Measurements from ENCODE around the gene HIPK2.

HIPK2 gene

DNA sequence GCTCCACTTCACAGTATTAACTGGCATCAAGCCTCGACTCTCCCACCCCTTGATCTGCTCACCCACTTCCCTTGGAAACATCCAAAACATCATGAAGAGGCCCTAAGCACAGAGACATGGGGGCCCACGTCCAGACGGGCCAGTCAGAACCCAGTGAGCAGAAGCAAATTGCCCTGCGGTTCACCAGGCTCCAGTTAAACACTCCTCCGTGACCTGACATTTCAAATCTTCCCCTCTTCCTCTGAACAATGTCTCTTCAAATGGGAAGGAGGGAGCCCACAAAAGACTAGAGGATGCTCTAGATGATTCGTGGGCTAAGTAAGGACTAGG is 209.5 kb downstream of the HIPK2 start:
- no peak for ATAC-seq
- TF ChIP-seq CSDC2 (CRISPR knock-in tag; IDR thresholded peaks at IDR 0.05): no peak
- TF ChIP-seq RARB (CRISPR knock-in tag; IDR thresholded peaks at IDR 0.05): no peak
- no peak for TF ChIP-seq PATZ1 (CRISPR knock-in tag; IDR thresholded peaks at IDR 0.05; ENCODE audit: borderline replicate concordance)
- no peak for TF ChIP-seq CSRNP3 (CRISPR knock-in tag; IDR thresholded peaks at IDR 0.05)
- no peak for TF ChIP-seq BACH2 (CRISPR knock-in tag; IDR thresholded peaks at IDR 0.05; ENCODE audit: borderline replicate concordance)
- TF ChIP-seq ZNF565 (CRISPR knock-in tag; conservative IDR thresholded peaks at IDR 0.05; ENCODE audit: low read depth): no peak
- TF ChIP-seq ARNTL (CRISPR knock-in tag; IDR thresholded peaks at IDR 0.05; ENCODE audit: borderline replicate concordance, low read depth): no peak
- TF ChIP-seq TCF4 (CRISPR knock-in tag; IDR thresholded peaks at IDR 0.05; ENCODE audit: borderline replicate concordance): no peak
- no peak for TF ChIP-seq PPARA (CRISPR knock-in tag; IDR thresholded peaks at IDR 0.05; ENCODE audit: borderline replicate concordance)
- TF ChIP-seq SNAI2 (CRISPR knock-in tag; IDR thresholded peaks at IDR 0.05): no peak
- no peak for TF ChIP-seq ZNF8 (CRISPR knock-in tag; IDR thresholded peaks at IDR 0.05)
- no peak for TF ChIP-seq ZC3H10 (CRISPR knock-in tag; IDR thresholded peaks at IDR 0.05)
- TF ChIP-seq TSHZ2 (CRISPR knock-in tag; IDR thresholded peaks at IDR 0.05): no peak
- TF ChIP-seq ZNF70 (CRISPR knock-in tag; IDR thresholded peaks at IDR 0.05): no peak
- no peak for TF ChIP-seq GLIS3 (CRISPR knock-in tag; IDR thresholded peaks at IDR 0.05)
- TF ChIP-seq ESRRG (CRISPR knock-in tag; IDR thresholded peaks at IDR 0.05): no peak
- no peak for TF ChIP-seq CREB5 (CRISPR knock-in tag; IDR thresholded peaks at IDR 0.05; ENCODE audit: low read depth)
- no peak for TF ChIP-seq OSR1 (CRISPR knock-in tag; IDR thresholded peaks at IDR 0.05)
- no peak for TF ChIP-seq ZFP30 (CRISPR knock-in tag; IDR thresholded peaks at IDR 0.05)
- TF ChIP-seq, protein P1, sequence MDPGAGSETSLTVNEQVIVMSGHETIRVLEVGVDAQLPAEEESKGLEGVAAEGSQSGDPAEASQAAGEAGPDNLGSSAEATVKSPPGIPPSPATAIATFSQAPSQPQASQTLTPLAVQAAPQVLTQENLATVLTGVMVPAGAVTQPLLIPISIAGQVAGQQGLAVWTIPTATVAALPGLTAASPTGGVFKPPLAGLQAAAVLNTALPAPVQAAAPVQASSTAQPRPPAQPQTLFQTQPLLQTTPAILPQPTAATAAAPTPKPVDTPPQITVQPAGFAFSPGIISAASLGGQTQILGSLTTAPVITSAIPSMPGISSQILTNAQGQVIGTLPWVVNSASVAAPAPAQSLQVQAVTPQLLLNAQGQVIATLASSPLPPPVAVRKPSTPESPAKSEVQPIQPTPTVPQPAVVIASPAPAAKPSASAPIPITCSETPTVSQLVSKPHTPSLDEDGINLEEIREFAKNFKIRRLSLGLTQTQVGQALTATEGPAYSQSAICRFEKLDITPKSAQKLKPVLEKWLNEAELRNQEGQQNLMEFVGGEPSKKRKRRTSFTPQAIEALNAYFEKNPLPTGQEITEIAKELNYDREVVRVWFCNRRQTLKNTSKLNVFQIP (CRISPR knock-in tag; IDR thresholded peaks at IDR 0.05; ENCODE audit: borderline replicate concordance, low read depth): no peak

DNA sequence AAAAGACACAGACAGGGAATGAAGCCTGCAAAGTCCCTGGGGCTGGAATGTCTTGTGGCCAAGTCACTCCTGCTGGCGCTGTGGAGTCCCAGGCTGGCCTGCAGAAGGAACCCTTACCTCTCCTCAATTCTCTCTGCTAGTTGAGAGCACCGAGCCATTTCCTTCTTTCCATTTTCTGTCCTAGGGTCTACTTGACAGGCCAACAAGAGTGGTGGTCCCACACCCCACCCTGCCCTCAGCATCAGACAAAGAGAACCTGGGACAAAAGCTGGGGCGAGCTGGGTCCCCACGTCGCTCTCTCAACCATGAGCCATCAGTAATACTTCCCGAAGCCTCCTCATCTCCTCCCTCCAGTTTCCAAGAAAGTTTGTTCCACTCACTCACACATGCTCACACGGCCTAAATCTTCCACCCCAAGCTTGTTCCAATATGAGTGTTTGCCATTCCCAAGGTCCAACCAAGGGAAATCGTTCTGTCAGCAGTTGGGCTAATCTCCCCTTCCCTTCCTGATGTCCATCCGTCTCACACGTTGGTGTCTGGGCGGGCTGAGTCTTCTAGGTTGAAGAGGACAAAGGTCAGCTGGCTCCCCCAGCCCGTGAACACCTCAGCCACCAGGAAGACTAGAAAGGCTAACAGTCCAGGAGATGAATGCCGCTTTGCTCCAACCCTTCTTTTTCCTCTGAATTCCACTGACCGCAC is 210.0 kb downstream of the HIPK2 start:
- no peak for ATAC-seq
- TF ChIP-seq TOX (CRISPR knock-in tag; IDR thresholded peaks at IDR 0.05; ENCODE audit: borderline replicate concordance): no peak
- no peak for TF ChIP-seq TSHZ2 (CRISPR knock-in tag; IDR thresholded peaks at IDR 0.05)
- TF ChIP-seq ESRRG (CRISPR knock-in tag; IDR thresholded peaks at IDR 0.05): no peak
- no peak for TF ChIP-seq ZNF565 (CRISPR knock-in tag; conservative IDR thresholded peaks at IDR 0.05; ENCODE audit: low read depth)
- TF ChIP-seq CSRNP3 (CRISPR knock-in tag; IDR thresholded peaks at IDR 0.05): no peak
- no peak for TF ChIP-seq OSR1 (CRISPR knock-in tag; IDR thresholded peaks at IDR 0.05)
- TF ChIP-seq BACH2 (CRISPR knock-in tag; IDR thresholded peaks at IDR 0.05; ENCODE audit: borderline replicate concordance): no peak
- TF ChIP-seq, protein P1 (CRISPR knock-in tag; IDR thresholded peaks at IDR 0.05; ENCODE audit: borderline replicate concordance, low read depth): no peak
- TF ChIP-seq PATZ1 (CRISPR knock-in tag; IDR thresholded peaks at IDR 0.05; ENCODE audit: borderline replicate concordance): no peak
- no peak for TF ChIP-seq ZNF8 (CRISPR knock-in tag; IDR thresholded peaks at IDR 0.05)
